Natural killer cell (primary cell): ENCODE data around the gene PRPSAP2. TPM values are rescaled to one million over a fixed set of nuclear protein-coding genes. Genes with fewer than 3 reads are reported as not detected.

Source experiments
- ATAC-seq, 3 donors: fragments of 150-1000 bp in 2 of 3; fragments of 200-7000 bp in 1 of 3; cut with Tn5 transposase; 1 replicate in 1 of 3; 2 replicates in 2 of 3; pipeline ENCODE4 v1.10.0; 2021; ENCODE audit warnings: mild to moderate bottlenecking in 2 of 3, moderate library complexity in 2 of 3
- DNase-seq, 2 donors: peaks; one replicate each; pipeline versions ENCODE4 v3.0.0 to v3.0.0-alpha.2; 2013 to 2021; ENCODE audit warnings: mixed read lengths in 1 of 2
- H3K27ac ChIP-seq: one replicate; pipeline ENCODE4 v1.5.1; 2013; ENCODE audit warnings: mild to moderate bottlenecking, low read length
- H3K27me3 ChIP-seq: one replicate; pipeline ENCODE4 v1.6.1; 2013; ENCODE audit warnings: low read length; ENCODE audit not compliant: control insufficient read depth, insufficient read depth
- H3K36me3 ChIP-seq: one replicate; pipeline ENCODE4 v1.6.1; 2013; ENCODE audit warnings: low read length; ENCODE audit not compliant: control insufficient read depth, insufficient read depth
- H3K4me1 ChIP-seq: one replicate; pipeline ENCODE4 v1.6.1; 2013; ENCODE audit warnings: low read length; ENCODE audit not compliant: control insufficient read depth, insufficient read depth
- H3K4me3 ChIP-seq: one replicate; pipeline ENCODE4 v1.5.1; 2013; ENCODE audit warnings: low read length
- H3K9me3 ChIP-seq: one replicate; pipeline ENCODE4 v1.6.1; 2013; ENCODE audit warnings: low read length; ENCODE audit not compliant: control insufficient read depth, insufficient read depth
- H3K27ac Mint-ChIP-seq, 2 donors: one replicate each; pipeline ENCODE4 v1.8.0; 2022; ENCODE audit warnings: mild to moderate bottlenecking in 2 of 2, mixed read lengths in 2 of 2, moderate library complexity in 1 of 2
- H3K27me3 Mint-ChIP-seq, 2 donors: one replicate each; pipeline ENCODE4 v1.8.0; 2022; ENCODE audit warnings: low read depth in 2 of 2, mixed read lengths in 2 of 2
- H3K36me3 Mint-ChIP-seq: one replicate; pipeline ENCODE4 v1.8.0; 2022; ENCODE audit warnings: mixed read lengths
- H3K4me1 Mint-ChIP-seq, 2 donors: one replicate each; pipeline ENCODE4 v1.8.0; 2022; ENCODE audit warnings: mixed read lengths in 2 of 2
- H3K4me3 Mint-ChIP-seq: one replicate; pipeline ENCODE4 v1.8.0; 2022; ENCODE audit warnings: mild to moderate bottlenecking, moderate library complexity, mixed read lengths
- H3K9me3 Mint-ChIP-seq, 2 donors: one replicate each; pipeline ENCODE4 v1.8.0; 2022; ENCODE audit warnings: mixed read lengths in 2 of 2
- WGBS: methylation state at CpG from one replicate; pipeline ENCODE4 v1.1.7; 2013; ENCODE audit warnings: missing lambda C conversion rate; ENCODE audit not compliant: insufficient coverage; 5-methylcytosine and 5-hydroxymethylcytosine counted together
- intact Hi-C: fragments of 100-400 bp; cut with micrococcal nuclease; formaldehyde crosslinking; loops from one replicate; pipeline ENCODE4 v1.14.2; 2022
- total RNA-seq, 4 donors: library from RNA; stranded (reverse); fragments of 120-200 nt in 1 of 4; gene quantifications; one replicate each; pipeline versions ENCODE4 v1.2.3 to v1.2.4, GENCODE V29; 2013 to 2022
- TF ChIP-seq, protein P1 (sequence below): fragments of 200-600 bp; IDR thresholded peaks from one replicate; pipeline ENCODE4 v1.8.0; 2022; ENCODE audit warnings: antibody characterized with exemption

The PRPSAP2 gene
- total RNA-seq, 3 donors from 2014 or later (not counting 1 experiment from before 2014, with no cell fraction given), result 33.4 to 48.2 (median 33.8) TPM

DNA sequence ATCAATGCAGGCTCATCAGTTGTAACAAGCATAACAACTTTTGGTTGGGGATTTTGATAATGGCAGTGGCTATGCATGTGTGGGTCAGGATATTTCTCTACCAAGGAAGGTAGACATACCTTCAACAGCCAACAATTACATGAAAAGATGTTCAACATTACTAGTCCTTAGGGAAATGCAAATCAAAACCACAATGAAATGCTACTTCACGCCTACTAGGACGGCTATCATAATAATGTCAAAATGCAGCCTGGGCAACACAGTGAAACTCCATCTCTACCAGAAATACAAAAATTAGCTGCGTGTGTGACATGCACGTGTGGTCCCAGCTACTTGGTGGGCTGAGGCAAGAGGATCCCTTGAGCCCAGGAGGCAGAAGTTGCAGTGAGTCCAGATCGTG is 86.7 kb downstream of the PRPSAP2 start:
- no peaks in the 10 kb centered on the region for H3K36me3 ChIP-seq
- no peak overlapping the region for H3K4me3 ChIP-seq
- TF ChIP-seq, protein P1, sequence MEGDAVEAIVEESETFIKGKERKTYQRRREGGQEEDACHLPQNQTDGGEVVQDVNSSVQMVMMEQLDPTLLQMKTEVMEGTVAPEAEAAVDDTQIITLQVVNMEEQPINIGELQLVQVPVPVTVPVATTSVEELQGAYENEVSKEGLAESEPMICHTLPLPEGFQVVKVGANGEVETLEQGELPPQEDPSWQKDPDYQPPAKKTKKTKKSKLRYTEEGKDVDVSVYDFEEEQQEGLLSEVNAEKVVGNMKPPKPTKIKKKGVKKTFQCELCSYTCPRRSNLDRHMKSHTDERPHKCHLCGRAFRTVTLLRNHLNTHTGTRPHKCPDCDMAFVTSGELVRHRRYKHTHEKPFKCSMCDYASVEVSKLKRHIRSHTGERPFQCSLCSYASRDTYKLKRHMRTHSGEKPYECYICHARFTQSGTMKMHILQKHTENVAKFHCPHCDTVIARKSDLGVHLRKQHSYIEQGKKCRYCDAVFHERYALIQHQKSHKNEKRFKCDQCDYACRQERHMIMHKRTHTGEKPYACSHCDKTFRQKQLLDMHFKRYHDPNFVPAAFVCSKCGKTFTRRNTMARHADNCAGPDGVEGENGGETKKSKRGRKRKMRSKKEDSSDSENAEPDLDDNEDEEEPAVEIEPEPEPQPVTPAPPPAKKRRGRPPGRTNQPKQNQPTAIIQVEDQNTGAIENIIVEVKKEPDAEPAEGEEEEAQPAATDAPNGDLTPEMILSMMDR, result no peak
- no peaks in the 10 kb centered on the region for H3K4me1 ChIP-seq
- no peak for ATAC-seq
- peaks cover 12 to 29% of the 10 kb centered on the region in 2 donors for H3K27me3 Mint-ChIP-seq
- H3K27me3 ChIP-seq, result peaks cover 2% of the 10 kb centered on the region
- H3K9me3 ChIP-seq, result no peaks in the 10 kb centered on the region
- no peaks in the 10 kb centered on the region for H3K9me3 Mint-ChIP-seq
- H3K4me1 Mint-ChIP-seq, result no peaks in the 10 kb centered on the region
- no peak overlapping the region for H3K27ac ChIP-seq
- H3K36me3 Mint-ChIP-seq, result no peaks in the 10 kb centered on the region
- H3K27ac Mint-ChIP-seq, result no peak overlapping the region
- DNase-seq, result no peak
- 66% methylated on average over 5 of the region's 5 CpGs for WGBS
- H3K4me3 Mint-ChIP-seq, result no peak overlapping the region
- intact Hi-C loops, result no loop called here

DNA sequence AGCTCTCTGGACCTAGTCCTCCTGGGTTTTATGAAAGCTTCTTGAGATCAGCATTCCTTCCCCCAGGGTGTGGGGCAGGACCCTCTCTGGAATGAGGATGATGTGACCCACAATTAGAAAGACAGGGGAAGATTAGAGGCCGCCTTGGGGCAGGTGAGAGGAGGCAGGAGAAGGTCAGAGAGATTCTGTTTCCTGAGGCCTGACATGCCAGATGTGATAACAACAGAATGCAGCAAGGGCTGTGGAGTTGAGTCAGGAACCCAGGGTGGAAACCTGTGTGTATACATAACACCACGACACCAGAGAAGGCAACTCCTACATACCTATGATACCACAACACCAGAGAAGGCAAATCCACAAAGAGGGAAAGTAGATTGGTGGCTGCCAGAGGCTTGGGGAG is 88.6 kb downstream of the PRPSAP2 start:
- Histone ChIP-seq H3K9me3 (no peaks in the 10 kb centered on the region), H3K27me3 (peaks cover 2% of the 10 kb centered on the region), H3K27ac (no peak overlapping the region), H3K4me1 (no peaks in the 10 kb centered on the region), H3K36me3 (no peaks in the 10 kb centered on the region), H3K4me3 (no peak overlapping the region)
- Mint-ChIP-seq H3K27ac (no peak overlapping the region), H3K9me3 (no peaks in the 10 kb centered on the region), H3K4me1 (no peaks in the 10 kb centered on the region), H3K36me3 (no peaks in the 10 kb centered on the region), H3K4me3 (no peak overlapping the region), H3K27me3 (peaks cover 12 to 26% of the 10 kb centered on the region in 2 donors)
- TF ChIP-seq, protein P1, result no peak
- 77% methylated on average over 1 of the region's 2 CpGs for WGBS
- ATAC-seq, result no peak
- no peak for DNase-seq
- intact Hi-C loops, result no loop called here

DNA sequence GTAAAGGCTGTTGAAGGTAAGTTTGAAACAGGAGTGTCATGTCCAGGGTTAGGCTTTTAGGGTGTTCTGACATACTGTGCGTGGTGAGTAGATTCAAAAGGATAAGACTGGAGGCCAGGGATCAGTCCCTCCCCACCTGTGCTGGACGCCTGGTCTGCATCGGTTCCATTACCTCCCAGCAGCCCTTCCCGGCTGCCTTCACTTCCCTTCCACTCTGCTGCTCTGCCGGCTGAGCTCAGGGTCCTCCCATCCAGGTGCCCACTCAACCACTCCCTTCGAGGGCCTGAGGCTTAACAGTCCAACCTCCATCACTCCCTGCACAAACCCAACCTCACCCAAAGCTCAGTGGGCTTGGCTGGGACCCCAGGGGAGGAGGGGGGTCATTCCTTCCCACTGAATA is 89.9 kb downstream of the PRPSAP2 start:
- Mint-ChIP-seq H3K4me1 (no peaks in the 10 kb centered on the region), H3K9me3 (no peaks in the 10 kb centered on the region), H3K27me3 (peaks cover 12 to 26% of the 10 kb centered on the region in 2 donors), H3K27ac (no peak overlapping the region), H3K36me3 (no peaks in the 10 kb centered on the region), H3K4me3 (no peak overlapping the region)
- no peaks in the 10 kb centered on the region for H3K4me1 ChIP-seq
- no peaks in the 10 kb centered on the region for H3K36me3 ChIP-seq
- ATAC-seq (no peak), DNase-seq (no peak)
- no peak overlapping the region for H3K4me3 ChIP-seq
- TF ChIP-seq, protein P1, result no peak
- WGBS, result 84% methylated on average over 6 of the region's 6 CpGs
- H3K27me3 ChIP-seq, result peaks cover 2% of the 10 kb centered on the region
- no peaks in the 10 kb centered on the region for H3K9me3 ChIP-seq
- H3K27ac ChIP-seq, result no peak overlapping the region
- intact Hi-C loops, result no loop called here

DNA sequence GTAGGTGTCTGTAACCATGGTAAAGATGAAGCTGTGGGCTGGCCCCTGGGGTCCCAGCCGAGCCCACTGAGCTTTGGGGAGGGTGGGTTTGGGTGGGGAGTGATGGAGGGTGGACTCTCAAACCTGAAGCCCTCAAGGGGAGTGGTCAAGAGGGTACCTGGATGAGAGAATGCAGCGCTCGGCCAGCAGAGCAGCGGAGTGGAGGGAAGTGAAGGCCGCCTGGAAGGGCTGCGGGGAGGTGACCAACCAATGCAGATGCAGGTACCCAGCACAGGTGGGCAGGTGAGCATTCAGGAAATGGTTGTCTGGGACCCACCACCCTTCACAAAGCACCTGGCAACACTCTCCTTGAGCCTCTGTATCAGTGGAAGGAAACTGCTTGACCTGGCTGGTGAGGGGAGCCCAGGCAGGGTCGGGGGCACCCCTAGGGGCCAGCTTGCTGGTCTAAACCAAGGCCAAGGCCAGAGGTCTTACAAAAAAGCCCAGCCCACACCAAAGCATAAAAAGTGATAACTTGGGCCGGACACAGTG is 90.6 kb downstream of the PRPSAP2 start:
- H3K27me3 Mint-ChIP-seq, result peaks cover 12 to 26% of the 10 kb centered on the region in 2 donors
- TF ChIP-seq, protein P1, result no peak
- no peaks in the 10 kb centered on the region for H3K4me1 Mint-ChIP-seq
- H3K4me3 Mint-ChIP-seq, result no peak overlapping the region
- DNase-seq, result no peak
- intact Hi-C loops, result no loop called here
- Histone ChIP-seq H3K4me3 (no peak overlapping the region), H3K27me3 (peaks cover 2% of the 10 kb centered on the region), H3K27ac (no peak overlapping the region), H3K9me3 (no peaks in the 10 kb centered on the region), H3K36me3 (no peaks in the 10 kb centered on the region), H3K4me1 (no peaks in the 10 kb centered on the region)
- 88% methylated on average over 8 of the region's 8 CpGs for WGBS
- no peak overlapping the region for H3K27ac Mint-ChIP-seq
- no peaks in the 10 kb centered on the region for H3K9me3 Mint-ChIP-seq
- no peak for ATAC-seq
- H3K36me3 Mint-ChIP-seq, result no peaks in the 10 kb centered on the region
